CD4-positive, alpha-beta T cell treated with Interleukin-17A for 4 hours (primary cell): ENCODE measurements around the gene DOCK8.

Experiments used
- DNase-seq: peaks from one replicate; pipeline ENCODE4 v3.0.0-alpha.2; 2020; ENCODE audit warnings: mixed read lengths

The DOCK8 gene

DNA sequence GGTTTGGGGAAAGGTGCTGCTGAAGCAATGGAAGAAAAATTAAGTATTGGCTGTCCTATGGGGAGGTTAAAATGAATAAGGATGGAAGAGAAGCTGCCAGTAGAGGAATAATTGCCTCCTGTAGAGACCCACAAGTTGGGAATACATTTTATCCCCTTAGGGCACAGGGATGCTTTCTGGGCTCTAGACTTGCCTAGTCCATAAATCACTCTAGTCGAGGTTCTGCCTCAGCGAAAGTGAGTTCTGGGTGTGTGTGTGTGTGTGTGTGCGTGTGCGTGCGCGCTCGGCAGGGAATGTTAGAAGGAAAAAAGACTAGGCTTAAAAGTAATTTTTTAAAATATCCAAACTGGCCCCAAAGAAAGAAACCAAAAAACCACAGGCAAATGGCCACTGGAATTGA is 291.6 kb downstream of the DOCK8 start:
- DNase-seq: no peak

DNA sequence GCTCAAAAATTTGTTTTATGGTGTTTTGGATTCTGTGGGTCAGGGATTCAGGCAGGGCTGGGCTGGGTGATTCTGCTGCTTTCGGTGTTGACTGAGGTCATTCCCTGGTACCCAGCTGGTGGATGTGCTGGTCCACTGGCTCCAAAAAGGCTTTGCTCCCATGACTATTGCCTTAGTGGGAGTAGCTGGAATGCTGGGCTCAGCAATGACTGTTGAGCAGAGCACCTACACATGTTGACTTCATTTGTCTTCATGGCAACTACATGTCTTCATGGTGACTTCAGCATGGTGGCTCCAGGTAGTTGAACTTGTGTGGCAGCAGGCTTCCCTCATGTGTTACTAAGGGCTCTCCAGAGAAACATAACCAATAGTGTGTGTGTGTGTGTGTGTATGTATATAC is 297.2 kb downstream of the DOCK8 start:
- DNase-seq: no peak

DNA sequence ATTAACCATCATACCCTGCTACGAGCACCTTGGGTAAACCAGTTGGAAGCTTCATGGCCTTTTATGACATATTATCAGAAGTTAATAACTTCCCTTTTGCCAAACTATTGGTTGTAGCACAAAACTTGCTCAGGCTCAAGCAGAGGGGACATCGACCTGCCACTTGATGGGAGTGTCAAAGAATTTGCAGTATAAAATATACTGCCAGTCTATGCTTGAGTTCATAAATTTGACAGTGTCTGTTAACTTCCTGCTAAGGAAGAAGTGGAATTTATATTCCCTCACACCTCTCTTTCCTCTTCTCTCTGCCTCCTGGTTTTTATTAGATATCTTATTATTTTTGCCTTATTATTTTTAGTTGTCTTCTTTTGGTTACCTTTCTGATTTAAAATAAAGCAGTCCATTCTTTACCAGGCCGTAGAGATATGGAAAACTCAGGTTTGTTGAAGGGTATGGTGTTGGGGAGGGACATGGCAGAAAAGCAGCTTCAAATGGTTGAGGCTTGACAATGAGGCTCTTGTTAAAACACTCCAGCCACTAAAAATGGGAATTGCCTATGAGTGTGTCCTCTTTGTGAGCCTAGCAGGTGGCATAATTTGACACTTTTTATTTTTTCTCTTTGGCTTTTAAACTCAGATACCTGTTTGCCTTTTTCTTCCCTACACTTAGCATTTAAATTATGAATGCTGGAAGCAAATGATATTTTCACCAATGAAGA is 298.0 kb downstream of the DOCK8 start:
- no peak for DNase-seq
